HepG2 (cell line): ENCODE measurements around the gene STRN4. TPM values are rescaled to one million over a fixed set of nuclear protein-coding genes. Genes with fewer than 3 reads are reported as not detected.

Experiments used
- ATAC-seq: fragments of 200-7000 bp; cut with Tn5 transposase; 3 replicates; pipeline ENCODE4 v1.9.1; 2020; ENCODE audit warnings: mild to moderate bottlenecking, moderate library complexity
- BruUV-seq: library from RNA; stranded (reverse); fragments of 400-500 nt; replicated peaks from 2 replicates; lab custom pipeline; 2021; lab: Mats Ljungman, UMichigan
- CTCF ChIA-PET: fragments of 300-600 bp; formaldehyde crosslinking; extraction: SDS; loops from one replicate; lab custom pipeline; 2021; ENCODE audit warnings: low total read pairs, inconsistent platforms, low intra/inter-chr PET ratio; lab: Yijun Ruan, JAX
- POLR2A ChIA-PET: fragments of 350-600 bp; sonication (Branson Sonifier 250); formaldehyde crosslinking; loops from one replicate; lab custom pipeline; 2020; ENCODE audit warnings: antibody characterized with exemption, inconsistent platforms; lab: Yijun Ruan, JAX
- DNase-seq: peaks from one replicate; pipeline ENCODE4 v3.0.0-alpha.2; 2015; ENCODE audit warnings: low spot score
- FAIRE-seq: peaks from 3 replicates; lab custom pipeline; 2011; peaks lifted over from hg19 to GRCh38; lab: Jason Lieb, UNC
- H2AFZ ChIP-seq: one replicate; pipeline ENCODE4 v1.6.1; 2011; ENCODE audit warnings: low read length, inconsistent platforms
- H3K27ac ChIP-seq: fragments of 300-600 bp; 3 replicates; pipeline ENCODE4 v1.8.0; 2011; ENCODE audit warnings: mixed run types, mild to moderate bottlenecking, mixed read lengths, low read length, inconsistent platforms; ENCODE audit not compliant: insufficient read depth; ENCODE audit errors: extremely low read length
- H3K27me3 ChIP-seq, 2 experiments: fragments of 200-600 bp in 1 of 2; 2 replicates in 1 of 2; 3 replicates in 1 of 2; pipeline versions ENCODE4 v1.6.0 to v1.8.0; 2011; ENCODE audit warnings: low read length in 2 of 2, mild to moderate bottlenecking in 2 of 2, moderate library complexity in 2 of 2, inconsistent platforms in 1 of 2; ENCODE audit not compliant: insufficient read depth in 2 of 2, control insufficient read depth in 1 of 2
- H3K36me3 ChIP-seq, 2 experiments: fragments of 200-600 bp in 1 of 2; replicated peaks in 1 of 2; 2 replicates in 1 of 2; 3 replicates in 1 of 2; pipeline versions ENCODE4 v1.5.1 to v1.8.0; 2011; ENCODE audit warnings: low read length in 2 of 2, inconsistent platforms in 1 of 2; ENCODE audit not compliant: insufficient read depth in 2 of 2, control insufficient read depth in 1 of 2
- H3K4me1 ChIP-seq: 2 replicates; pipeline ENCODE4 v1.5.1; 2012; ENCODE audit warnings: low read length, inconsistent platforms; ENCODE audit not compliant: insufficient read depth
- H3K4me2 ChIP-seq: 2 replicates; pipeline ENCODE4 v1.6.0; 2011; ENCODE audit warnings: low read depth, low read length, inconsistent platforms
- H3K4me3 ChIP-seq, 3 experiments: fragments of 200-600 bp in 1 of 3; sonication (generic), shearing (Covaris generic) in 1 of 3; replicated peaks in 1 of 3; 2 replicates each; pipeline ENCODE4 v1.5.1; 2011 to 2016; ENCODE audit warnings: low read length in 3 of 3, inconsistent platforms in 2 of 3, low read depth in 2 of 3, mild to moderate bottlenecking in 2 of 3, control low read depth in 1 of 3, mixed read lengths in 1 of 3; ENCODE audit not compliant: insufficient read depth in 1 of 3
- H3K79me2 ChIP-seq: one replicate; pipeline ENCODE4 v1.6.1; 2011; ENCODE audit warnings: low read length, inconsistent platforms; ENCODE audit not compliant: insufficient read depth
- H3K9ac ChIP-seq: 2 replicates; pipeline ENCODE4 v1.6.0; 2011; ENCODE audit warnings: mild to moderate bottlenecking, low read depth, low read length, inconsistent platforms; ENCODE audit not compliant: insufficient read depth
- H3K9me3 ChIP-seq: 2 replicates; pipeline ENCODE4 v1.5.1; 2012; ENCODE audit warnings: mild to moderate bottlenecking, low read length
- H4K20me1 ChIP-seq: 2 replicates; pipeline ENCODE4 v1.6.0; 2011; ENCODE audit warnings: inconsistent platforms, mild to moderate bottlenecking, low read length, moderate library complexity; ENCODE audit not compliant: insufficient read depth
- RBFOX2 ChIP-seq: fragments of 200-400 bp; formaldehyde crosslinking; IDR thresholded peaks from 2 replicates; pipeline ENCODE4 v1.6.1; 2017; ENCODE audit warnings: low read depth, mild to moderate bottlenecking, low read length
- WGBS: methylation state at CpG from one replicate; pipeline ENCODE4 v1.1.6; 2017; ENCODE audit warnings: low lambda C conversion rate; 5-methylcytosine and 5-hydroxymethylcytosine counted together
- in situ Hi-C: cut with HindIII; loops from 2 replicates; pipeline ENCODE4 v1.10.0; 2017; ENCODE audit warnings: low pct_unique_long_range_greater_than_20kb; ENCODE audit not compliant: extremely low pct_ligation_motif_present
- intact Hi-C: fragments of 100-400 bp; cut with micrococcal nuclease; formaldehyde crosslinking; loops from one replicate; pipeline ENCODE4 v1.10.0; 2022; ENCODE audit not compliant: unreplicated experiment
- polyA plus RNA-seq, 8 experiments: library from polyadenylated mRNA; depleted of rRNA in 3 of 8; stranded (reverse) in 7 of 8; unstranded in 1 of 8; fragments of >200 nt; fragmentation: Illumina TruSeq in 4 of 8; extraction: Trizol in 4 of 8; gene quantifications; 2 replicates each; pipeline versions ENCODE4 v1.2.1 to v1.2.3, GENCODE V29; 2011 to 2016; ENCODE audit warnings: low read depth in 4 of 8, missing spikeins in 1 of 8, mixed read lengths in 1 of 8; ENCODE audit not compliant: insufficient read depth in 1 of 8
- total RNA-seq, 5 experiments: library from RNA; depleted of rRNA; stranded (reverse); fragments of >200 nt; fragmentation: Illumina TruSeq; extraction: Trizol; gene quantifications; 2 replicates each; pipeline ENCODE4 v1.2.3, GENCODE V29; 2016; ENCODE audit warnings: low read depth in 1 of 5
- TF ChIP-seq, protein P1 (sequence below): sonication (generic); formaldehyde crosslinking; IDR thresholded peaks from 2 replicates; pipeline ENCODE4 v1.4.0; 2020; ENCODE audit warnings: missing genetic modification reagents
- TF ChIP-seq, protein P2 (sequence below): sonication (generic); formaldehyde crosslinking; IDR thresholded peaks from 2 replicates; pipeline ENCODE4 v1.4.0; 2020; ENCODE audit warnings: mild to moderate bottlenecking, missing genetic modification reagents

STRN4 gene
- total and polyA plus RNA-seq, 2 of the 13 experiments (the other 11 are each of a cell fraction or from before 2014, with no cell fraction given) = 43.1 to 57.3 TPM

DNA sequence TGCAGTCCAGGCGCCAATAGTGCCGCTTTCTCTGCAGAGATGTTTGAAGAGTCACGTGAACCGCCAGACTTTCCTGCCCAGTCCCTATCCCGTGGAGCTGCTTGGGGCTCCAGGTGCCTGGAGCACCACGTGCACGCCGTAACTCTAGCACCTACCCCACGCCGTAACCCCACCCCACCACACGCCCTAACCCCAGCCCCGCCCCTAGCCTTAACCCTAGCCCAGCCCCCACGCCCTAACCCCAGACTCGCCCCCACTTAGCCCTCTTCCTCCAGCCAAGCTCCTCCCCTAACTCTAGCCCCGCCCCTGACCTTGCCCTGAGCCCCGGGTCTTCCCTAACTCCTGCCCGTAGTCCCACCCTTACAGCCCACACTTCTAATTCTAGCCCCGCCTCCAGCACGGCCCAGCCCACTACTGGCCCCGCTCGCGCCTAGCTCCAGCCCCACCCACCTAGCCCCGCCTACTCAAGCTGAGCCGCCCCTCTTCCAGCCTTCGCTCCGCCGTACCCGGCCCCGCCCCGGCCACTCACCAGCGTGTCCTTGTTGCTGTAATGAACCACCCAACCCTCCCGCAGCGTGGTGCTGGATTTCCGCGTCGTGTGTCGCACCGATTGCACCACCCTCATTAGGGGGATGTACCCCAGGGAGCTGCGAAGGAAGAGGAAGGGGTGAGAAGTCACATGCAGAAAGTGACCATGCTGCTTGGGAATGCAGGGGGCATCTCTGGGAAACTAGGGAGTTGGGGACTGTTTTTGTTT lies 48.9 kb downstream of the STRN4 start:
- intact Hi-C loops = no loop called here
- H2AFZ ChIP-seq = no peak overlapping the region
- FAIRE-seq = no peak
- H3K27me3 ChIP-seq = no peaks in the 10 kb centered on the region
- BruUV-seq = no TSS peak
- no peaks in the 10 kb centered on the region for H3K4me1 ChIP-seq
- no peaks in the 10 kb centered on the region for H4K20me1 ChIP-seq
- peaks cover 36 to 70% of the 10 kb centered on the region in 2 experiments for H3K36me3 ChIP-seq
- H3K27ac ChIP-seq = no peak overlapping the region
- H3K79me2 ChIP-seq = no peaks in the 10 kb centered on the region
- CTCF ChIA-PET = no interaction called here
- DNase-seq = no peak
- 99% methylated on average over 39 of the region's 39 CpGs for WGBS
- TF ChIP-seq, protein P1, sequence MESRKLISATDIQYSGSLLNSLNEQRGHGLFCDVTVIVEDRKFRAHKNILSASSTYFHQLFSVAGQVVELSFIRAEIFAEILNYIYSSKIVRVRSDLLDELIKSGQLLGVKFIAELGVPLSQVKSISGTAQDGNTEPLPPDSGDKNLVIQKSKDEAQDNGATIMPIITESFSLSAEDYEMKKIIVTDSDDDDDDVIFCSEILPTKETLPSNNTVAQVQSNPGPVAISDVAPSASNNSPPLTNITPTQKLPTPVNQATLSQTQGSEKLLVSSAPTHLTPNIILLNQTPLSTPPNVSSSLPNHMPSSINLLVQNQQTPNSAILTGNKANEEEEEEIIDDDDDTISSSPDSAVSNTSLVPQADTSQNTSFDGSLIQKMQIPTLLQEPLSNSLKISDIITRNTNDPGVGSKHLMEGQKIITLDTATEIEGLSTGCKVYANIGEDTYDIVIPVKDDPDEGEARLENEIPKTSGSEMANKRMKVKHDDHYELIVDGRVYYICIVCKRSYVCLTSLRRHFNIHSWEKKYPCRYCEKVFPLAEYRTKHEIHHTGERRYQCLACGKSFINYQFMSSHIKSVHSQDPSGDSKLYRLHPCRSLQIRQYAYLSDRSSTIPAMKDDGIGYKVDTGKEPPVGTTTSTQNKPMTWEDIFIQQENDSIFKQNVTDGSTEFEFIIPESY (CRISPR knock-in tag) = peak; percentile 40; the same call in 1 of the 2 replicates
- TF ChIP-seq RBFOX2 = 0 out of 2 replicates have a peak, but pooled peaks have one; percentile 35
- TF ChIP-seq, protein P2, sequence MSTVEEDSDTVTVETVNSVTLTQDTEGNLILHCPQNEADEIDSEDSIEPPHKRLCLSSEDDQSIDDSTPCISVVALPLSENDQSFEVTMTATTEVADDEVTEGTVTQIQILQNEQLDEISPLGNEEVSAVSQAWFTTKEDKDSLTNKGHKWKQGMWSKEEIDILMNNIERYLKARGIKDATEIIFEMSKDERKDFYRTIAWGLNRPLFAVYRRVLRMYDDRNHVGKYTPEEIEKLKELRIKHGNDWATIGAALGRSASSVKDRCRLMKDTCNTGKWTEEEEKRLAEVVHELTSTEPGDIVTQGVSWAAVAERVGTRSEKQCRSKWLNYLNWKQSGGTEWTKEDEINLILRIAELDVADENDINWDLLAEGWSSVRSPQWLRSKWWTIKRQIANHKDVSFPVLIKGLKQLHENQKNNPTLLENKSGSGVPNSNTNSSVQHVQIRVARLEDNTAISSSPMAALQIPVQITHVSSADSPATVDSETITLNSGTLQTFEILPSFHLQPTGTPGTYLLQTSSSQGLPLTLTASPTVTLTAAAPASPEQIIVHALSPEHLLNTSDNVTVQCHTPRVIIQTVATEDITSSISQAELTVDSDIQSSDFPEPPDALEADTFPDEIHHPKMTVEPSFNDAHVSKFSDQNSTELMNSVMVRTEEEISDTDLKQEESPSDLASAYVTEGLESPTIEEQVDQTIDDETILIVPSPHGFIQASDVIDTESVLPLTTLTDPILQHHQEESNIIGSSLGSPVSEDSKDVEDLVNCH = no peak
- TF ChIP-seq, all 625 proteins: peak for 2
- H3K9me3 ChIP-seq = no peaks in the 10 kb centered on the region
- in situ Hi-C loops = no loop called here
- H3K4me3 ChIP-seq = no peak overlapping the region
- POLR2A ChIA-PET = no interaction called here
- H3K4me2 ChIP-seq = no peak overlapping the region
- H3K9ac ChIP-seq = no peak overlapping the region
- ATAC-seq = no peak; the same call in 1 of the 3 replicates
